ENCODE measurements around the gene APBA1. TPM values are rescaled to one million over a fixed set of nuclear protein-coding genes. Genes with fewer than 3 reads are reported as not detected.

APBA1 gene
- total and polyA plus RNA-seq, 4 donors, result 0.95 to 8.1 (median 2.8) TPM

DNA sequence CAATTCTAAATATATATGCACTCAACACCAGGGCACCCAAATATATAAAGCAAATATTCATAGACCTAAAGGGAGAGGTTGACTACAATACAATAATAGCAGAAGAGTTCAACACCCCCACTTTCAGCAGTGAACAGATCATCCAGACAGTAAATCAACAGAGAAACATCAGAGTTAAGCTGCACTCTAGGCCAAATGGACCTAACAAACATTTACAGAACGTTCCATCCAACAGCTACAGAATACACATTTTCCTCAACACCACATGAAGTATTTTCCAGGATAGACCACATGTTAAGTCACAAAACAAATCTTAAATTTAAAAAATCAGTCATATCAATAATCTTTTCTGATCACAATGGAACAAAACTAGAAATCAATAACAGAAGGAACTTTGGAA lies 18.9 kb downstream of the APBA1 start:
- H3K9me3 ChIP-seq (ENCODE audit: control insufficient read depth in 4 of 4, insufficient read depth in 3 of 4, low read length in 3 of 4), result no peaks in the 10 kb centered on the region
- no peak overlapping the region for H3K27ac ChIP-seq (ENCODE audit: low read depth in 1 of 2, low read length in 1 of 2)
- no peak overlapping the region for H3K4me3 ChIP-seq
- peaks cover 0 to 14% (median 2%) of the 10 kb centered on the region in 5 donors for H3K4me1 ChIP-seq (ENCODE audit: control insufficient read depth in 5 of 5, insufficient read depth in 5 of 5, low read length in 5 of 5)
- 70 to 79% methylated on average over 1 of the region's 1 CpG for WGBS, 2 donors
- no peaks in the 10 kb centered on the region for H3K36me3 ChIP-seq (ENCODE audit: control insufficient read depth in 4 of 4, insufficient read depth in 4 of 4, low read length in 4 of 4)
- TF ChIP-seq CTCF (IDR thresholded peaks at IDR 0.05; ENCODE audit: control extremely low read depth, extremely low read depth), result no peak
- ATAC-seq (ENCODE audit: insufficient read depth, low FRiP score) (no peak), DNase-seq (no peak)
- no peak overlapping the region for H3K9ac ChIP-seq (ENCODE audit: insufficient read depth in 1 of 2, low read length in 2 of 2)
- no peaks in the 10 kb centered on the region for H3K27me3 ChIP-seq (ENCODE audit: control insufficient read depth in 3 of 3, insufficient read depth in 3 of 3, low read length in 2 of 3)

DNA sequence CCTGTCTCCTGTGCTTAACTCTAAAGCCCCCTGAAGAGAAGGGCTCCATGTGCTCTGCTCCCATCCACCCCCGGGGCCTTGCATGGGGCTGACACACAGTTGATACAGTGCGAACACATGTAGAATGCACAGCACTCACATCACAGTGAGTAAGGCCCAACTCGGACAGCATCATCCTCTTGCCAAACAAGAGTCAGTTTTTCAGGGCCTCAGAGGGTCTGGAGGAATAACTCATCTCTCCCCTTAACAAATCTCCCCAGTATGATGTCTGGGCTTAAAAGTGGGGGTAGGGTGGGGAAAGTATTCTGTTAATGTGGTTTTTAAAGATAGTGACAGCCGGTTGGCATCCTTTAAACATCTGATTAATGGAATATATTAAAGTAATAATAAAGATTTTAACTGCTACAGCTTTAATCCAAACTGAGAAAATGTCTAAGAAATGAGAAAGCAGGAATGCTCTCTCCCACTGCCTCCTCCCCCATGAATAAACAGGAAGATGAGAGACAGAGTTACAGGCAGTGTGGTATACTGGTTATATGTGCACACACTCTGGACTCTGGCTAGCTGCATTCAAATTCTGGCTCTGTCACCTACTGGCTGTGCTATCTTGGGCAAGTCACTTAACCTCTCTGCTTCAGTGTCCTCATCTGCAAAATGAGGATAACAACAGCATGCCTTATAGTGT lies 22.5 kb downstream of the APBA1 start:
- 49 to 73% methylated on average over 4 of the region's 4 CpGs for WGBS, 2 donors
- no peak for DNase-seq
- H3K27me3 ChIP-seq (ENCODE audit: control insufficient read depth in 3 of 3, insufficient read depth in 3 of 3, low read length in 2 of 3), result no peaks in the 10 kb centered on the region
- H3K9me3 ChIP-seq (ENCODE audit: control insufficient read depth in 4 of 4, insufficient read depth in 3 of 4, low read length in 3 of 4), result no peaks in the 10 kb centered on the region
- peaks cover 0 to 32% (median 4%) of the 10 kb centered on the region in 5 donors for H3K4me1 ChIP-seq (ENCODE audit: control insufficient read depth in 5 of 5, insufficient read depth in 5 of 5, low read length in 5 of 5)
- ATAC-seq (ENCODE audit: insufficient read depth, low FRiP score), result no peak
- no peak overlapping the region for H3K4me3 ChIP-seq
- H3K36me3 ChIP-seq (ENCODE audit: control insufficient read depth in 4 of 4, insufficient read depth in 4 of 4, low read length in 4 of 4), result no peaks in the 10 kb centered on the region
- H3K27ac ChIP-seq (ENCODE audit: low read depth in 1 of 2, low read length in 1 of 2), result no peak overlapping the region
- H3K9ac ChIP-seq (ENCODE audit: insufficient read depth in 1 of 2, low read length in 2 of 2), result no peak overlapping the region
- no peak for TF ChIP-seq CTCF (IDR thresholded peaks at IDR 0.05; ENCODE audit: control extremely low read depth, extremely low read depth)

- Histone ChIP-seq H3K27me3 (ENCODE audit: control insufficient read depth in 3 of 3, insufficient read depth in 3 of 3, low read length in 2 of 3) (no peaks in the 10 kb centered on the region), H3K36me3 (ENCODE audit: control insufficient read depth in 4 of 4, insufficient read depth in 4 of 4, low read length in 4 of 4) (no peaks in the 10 kb centered on the region), H3K27ac (ENCODE audit: low read depth in 1 of 2, low read length in 1 of 2) (no peak overlapping the region), H3K4me1 (ENCODE audit: control insufficient read depth in 5 of 5, insufficient read depth in 5 of 5, low read length in 5 of 5) (peaks cover 0 to 32% (median 4%) of the 10 kb centered on the region in 5 donors), H3K9ac (ENCODE audit: insufficient read depth in 1 of 2, low read length in 2 of 2) (no peak overlapping the region), H3K9me3 (ENCODE audit: control insufficient read depth in 4 of 4, insufficient read depth in 3 of 4, low read length in 3 of 4) (no peaks in the 10 kb centered on the region), H3K4me3 (no peak overlapping the region)
- WGBS, 2 donors, result 86 to 91% methylated on average over 3 of the region's 3 CpGs
- DNase-seq (no peak), ATAC-seq (ENCODE audit: insufficient read depth, low FRiP score) (no peak)
- no peak for TF ChIP-seq CTCF (IDR thresholded peaks at IDR 0.05; ENCODE audit: control extremely low read depth, extremely low read depth)
Observed at GRCh38 chr9:69647804-69648203, 24.4 kb downstream of the APBA1 start.

GRCh38 chr9:69646810-69647209 lies 25.4 kb downstream of the APBA1 start:
- no peak overlapping the region for H3K4me3 ChIP-seq
- no peaks in the 10 kb centered on the region for H3K27me3 ChIP-seq (ENCODE audit: control insufficient read depth in 3 of 3, insufficient read depth in 3 of 3, low read length in 2 of 3)
- WGBS, 2 donors, result 83 to 90% methylated on average over 3 of the region's 3 CpGs
- H3K9me3 ChIP-seq (ENCODE audit: control insufficient read depth in 4 of 4, insufficient read depth in 3 of 4, low read length in 3 of 4), result no peaks in the 10 kb centered on the region
- ATAC-seq (ENCODE audit: insufficient read depth, low FRiP score) (no peak), DNase-seq (no peak)
- TF ChIP-seq CTCF (IDR thresholded peaks at IDR 0.05; ENCODE audit: control extremely low read depth, extremely low read depth), result no peak
- no peak overlapping the region for H3K27ac ChIP-seq (ENCODE audit: low read depth in 1 of 2, low read length in 1 of 2)
- H3K9ac ChIP-seq (ENCODE audit: insufficient read depth in 1 of 2, low read length in 2 of 2), result no peak overlapping the region
- peaks cover 0 to 32% (median 4%) of the 10 kb centered on the region in 5 donors for H3K4me1 ChIP-seq (ENCODE audit: control insufficient read depth in 5 of 5, insufficient read depth in 5 of 5, low read length in 5 of 5)
- H3K36me3 ChIP-seq (ENCODE audit: control insufficient read depth in 4 of 4, insufficient read depth in 4 of 4, low read length in 4 of 4), result no peaks in the 10 kb centered on the region
